HG02610 (cell line): Measurements from ENCODE around the gene ATP1B2.
"Not testable (repeated sequence)": the region's sequence is repeated elsewhere in the genome, so short reads cannot be mapped to it uniquely, and the experiment has no call there.

Experiments used
- ATAC-seq: cut with Tn5 transposase; IDR thresholded peaks from one replicate; pipeline ENCODE4 v1.9.1; 2021; ENCODE audit warnings: mild to moderate bottlenecking, moderate library complexity; ENCODE audit not compliant: unreplicated experiment

Gene ATP1B2

DNA sequence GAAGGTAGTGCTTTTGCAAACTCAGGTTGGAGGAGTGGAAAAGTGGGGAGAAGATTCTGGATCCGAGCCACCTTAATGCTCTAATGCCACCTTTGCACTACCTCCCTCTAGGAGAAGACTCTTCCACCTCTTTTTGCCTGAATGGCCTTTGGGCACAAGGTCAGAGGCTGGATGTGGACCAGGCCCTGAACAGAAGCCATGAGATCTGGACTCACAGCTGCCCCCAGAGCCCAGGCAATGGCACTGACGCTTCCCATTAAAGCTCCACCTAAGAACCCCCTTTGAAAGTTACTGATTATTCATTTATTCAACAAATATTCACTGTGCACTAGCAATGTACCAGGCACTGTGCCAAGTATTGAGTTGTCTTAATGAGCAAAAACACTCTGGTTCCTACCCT lies 17.6 kb upstream of the ATP1B2 start:
- no peak for ATAC-seq

GRCh38 chr17:7634384-7634783 lies 16.3 kb upstream of the ATP1B2 start:
- ATAC-seq: no peak

DNA sequence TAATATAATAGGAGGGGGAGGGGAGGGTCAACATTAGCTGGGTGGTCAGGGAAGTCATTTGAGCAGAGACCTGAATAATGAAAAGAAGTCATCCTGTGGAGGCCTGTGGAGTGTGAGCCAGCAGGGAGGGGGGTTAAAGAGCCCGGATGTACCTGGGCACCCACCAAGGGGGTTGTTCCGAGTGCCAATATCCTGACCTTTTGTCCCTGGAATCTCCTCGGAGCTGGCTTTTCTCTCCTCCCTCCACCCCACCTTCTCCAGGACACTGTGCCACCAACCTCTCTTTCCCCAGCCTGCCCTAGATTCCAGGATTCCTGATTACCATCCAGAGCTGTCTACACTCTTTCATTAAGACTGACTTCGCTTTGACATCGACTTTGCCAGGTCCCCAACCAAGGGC lies 14.6 kb upstream of the ATP1B2 start:
- no peak for ATAC-seq

GRCh38 chr17:7640783-7641182 lies 9.9 kb upstream of the ATP1B2 start:
- ATAC-seq: no peak

DNA sequence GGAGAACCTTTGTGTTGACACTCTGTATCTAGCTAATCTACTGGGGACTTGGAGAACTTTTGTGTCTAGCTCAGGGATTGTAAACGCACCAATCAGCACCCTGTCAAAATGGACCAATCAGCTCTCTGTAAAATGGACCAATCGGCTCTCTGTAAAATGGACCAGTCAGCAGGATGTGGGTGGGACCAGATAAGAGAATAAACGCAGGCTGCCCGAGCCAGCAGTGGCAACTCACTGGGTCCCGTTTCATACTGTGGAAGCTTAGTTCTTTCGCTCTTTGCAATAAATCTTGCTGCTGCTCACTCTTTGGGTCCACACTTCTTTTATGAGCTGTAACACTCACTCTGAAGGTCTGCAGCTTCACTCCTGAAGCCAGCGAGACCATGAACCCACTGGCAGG lies 9.1 kb upstream of the ATP1B2 start:
- ATAC-seq: not testable (repeated sequence)

DNA sequence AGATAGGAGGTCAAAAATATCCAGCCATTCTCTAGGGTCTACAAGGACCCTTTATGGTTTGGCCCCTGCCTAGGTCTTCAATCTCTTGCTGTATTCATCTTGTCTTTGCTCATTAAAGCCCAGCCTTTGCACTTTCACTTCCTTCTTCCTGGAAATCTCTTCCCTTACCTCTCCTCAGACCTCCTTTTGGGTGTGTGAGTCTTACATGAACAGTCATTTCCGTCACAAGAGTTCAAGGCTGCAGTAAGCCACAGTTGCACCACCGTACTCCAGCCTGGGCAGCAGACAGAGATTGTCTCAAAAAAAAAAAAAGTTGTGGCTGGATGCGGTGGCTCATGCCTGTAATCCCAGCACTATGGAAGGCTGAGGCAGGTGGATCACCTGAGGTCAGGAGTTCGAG lies 6.0 kb upstream of the ATP1B2 start:
- ATAC-seq: no peak

GRCh38 chr17:7646457-7646856 lies 4.3 kb upstream of the ATP1B2 start:
- ATAC-seq: no peak

GRCh38 chr17:7647018-7647417 lies 3.7 kb upstream of the ATP1B2 start:
- ATAC-seq: no peak

DNA sequence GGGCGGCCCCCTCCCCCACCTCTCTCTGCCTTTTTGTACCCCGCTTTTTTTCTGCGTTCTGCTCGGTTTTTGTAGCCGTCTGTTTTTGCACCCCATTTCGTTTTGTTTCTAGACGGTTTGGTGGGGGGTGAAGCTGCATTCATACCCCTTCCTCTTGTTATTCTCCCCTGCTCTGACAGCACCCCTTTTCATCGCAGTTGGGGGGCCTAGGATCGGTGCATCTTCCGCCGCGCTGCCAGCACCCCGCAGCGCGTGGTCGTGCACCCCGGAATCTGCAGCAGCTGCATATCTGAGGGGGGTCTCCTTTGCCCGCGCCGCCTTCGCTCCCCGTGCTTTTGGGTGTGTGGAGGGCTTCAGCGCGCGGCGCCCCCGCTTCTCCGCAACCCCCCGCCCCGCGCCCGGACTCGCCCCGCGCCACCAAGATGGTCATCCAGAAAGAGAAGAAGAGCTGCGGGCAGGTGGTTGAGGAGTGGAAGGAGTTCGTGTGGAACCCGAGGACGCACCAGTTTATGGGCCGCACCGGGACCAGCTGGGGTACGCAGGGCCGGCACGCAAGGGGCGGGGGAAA lies 455 bp downstream of the ATP1B2 start:
- ATAC-seq: no peak

GRCh38 chr17:7651665-7652387 lies 1.1 kb downstream of the ATP1B2 start:
- no peak for ATAC-seq

DNA sequence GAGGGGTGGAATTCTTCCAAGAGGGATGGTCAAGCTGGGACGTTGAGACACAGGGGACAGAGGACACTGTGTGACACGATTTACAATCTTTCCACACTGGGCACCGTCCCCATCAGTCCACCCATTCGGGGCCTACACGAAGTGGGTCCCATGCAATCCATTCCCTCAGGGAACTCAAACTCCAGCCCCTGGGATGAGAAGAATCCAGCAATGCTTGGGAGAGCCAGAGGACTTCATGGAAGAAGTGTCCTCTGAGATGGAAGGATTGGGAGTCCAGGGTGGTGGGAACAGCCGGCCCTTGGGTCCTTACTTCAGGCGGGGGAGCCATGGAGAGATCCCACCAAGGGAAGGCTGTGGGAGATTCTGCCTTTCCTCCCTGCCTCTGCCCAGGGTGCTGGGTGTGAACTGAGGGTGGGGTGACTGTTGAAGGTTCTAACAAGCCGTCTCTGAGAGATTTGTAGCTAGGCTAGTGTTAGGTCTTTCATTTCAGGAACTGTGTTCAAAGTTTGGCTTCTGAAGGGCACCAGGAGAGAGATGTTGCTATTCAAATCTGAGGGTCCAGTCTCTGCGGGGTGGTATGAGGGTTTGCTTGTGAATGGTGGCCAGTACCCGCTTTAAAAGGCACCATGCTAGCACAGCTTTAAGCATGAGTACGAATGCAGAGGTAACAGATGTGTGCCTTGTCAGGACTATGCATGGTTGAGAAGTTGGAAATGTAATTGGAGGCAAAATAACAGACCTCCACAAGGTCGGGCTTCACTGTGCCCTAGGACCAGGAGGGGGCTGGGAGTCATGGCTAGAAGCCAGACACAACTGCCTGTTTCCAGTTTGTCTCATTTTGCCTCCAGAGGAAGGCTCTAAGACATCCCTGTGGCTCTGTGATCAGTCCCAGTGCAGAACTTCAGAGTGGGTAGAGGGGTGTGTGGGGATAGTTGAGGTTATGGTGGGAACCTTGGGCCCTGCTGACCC lies 1.9 kb downstream of the ATP1B2 start:
- no peak for ATAC-seq

DNA sequence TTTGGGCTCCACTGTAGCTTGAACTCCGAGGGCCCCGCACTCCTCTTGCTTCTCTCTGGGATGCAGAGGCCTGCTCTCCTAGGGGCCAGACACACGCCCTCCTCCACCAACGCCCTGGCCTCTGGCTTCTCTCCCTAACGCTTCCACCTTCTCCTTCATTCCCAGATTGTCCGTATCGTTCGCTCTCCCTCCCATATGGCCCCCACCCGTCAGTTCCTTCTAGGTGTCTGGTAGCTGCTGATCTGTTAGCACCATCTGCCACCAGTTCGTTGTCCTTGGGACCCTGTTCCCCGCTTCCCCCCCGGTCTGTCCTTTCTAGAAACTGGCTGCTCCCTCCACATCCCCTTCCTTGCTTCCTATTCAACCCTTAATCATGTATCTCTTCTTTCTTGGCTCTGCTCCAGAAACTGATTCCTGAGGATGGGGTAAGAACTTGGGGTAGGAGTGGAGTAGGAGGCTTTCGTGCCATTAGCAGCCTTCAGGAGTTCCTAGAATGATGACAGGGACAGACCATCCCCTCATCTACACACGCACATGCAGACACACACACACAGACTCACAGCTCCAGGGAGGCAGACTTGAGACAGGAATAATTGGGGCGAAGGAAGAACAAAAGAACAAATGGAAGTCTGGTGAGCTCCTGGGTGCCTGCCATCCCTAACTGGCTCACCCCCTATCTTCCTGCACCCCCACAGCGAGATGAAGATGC lies 4.3 kb downstream of the ATP1B2 start:
- no peak for ATAC-seq

GRCh38 chr17:7655541-7655840 lies 4.8 kb downstream of the ATP1B2 start:
- no peak for ATAC-seq

DNA sequence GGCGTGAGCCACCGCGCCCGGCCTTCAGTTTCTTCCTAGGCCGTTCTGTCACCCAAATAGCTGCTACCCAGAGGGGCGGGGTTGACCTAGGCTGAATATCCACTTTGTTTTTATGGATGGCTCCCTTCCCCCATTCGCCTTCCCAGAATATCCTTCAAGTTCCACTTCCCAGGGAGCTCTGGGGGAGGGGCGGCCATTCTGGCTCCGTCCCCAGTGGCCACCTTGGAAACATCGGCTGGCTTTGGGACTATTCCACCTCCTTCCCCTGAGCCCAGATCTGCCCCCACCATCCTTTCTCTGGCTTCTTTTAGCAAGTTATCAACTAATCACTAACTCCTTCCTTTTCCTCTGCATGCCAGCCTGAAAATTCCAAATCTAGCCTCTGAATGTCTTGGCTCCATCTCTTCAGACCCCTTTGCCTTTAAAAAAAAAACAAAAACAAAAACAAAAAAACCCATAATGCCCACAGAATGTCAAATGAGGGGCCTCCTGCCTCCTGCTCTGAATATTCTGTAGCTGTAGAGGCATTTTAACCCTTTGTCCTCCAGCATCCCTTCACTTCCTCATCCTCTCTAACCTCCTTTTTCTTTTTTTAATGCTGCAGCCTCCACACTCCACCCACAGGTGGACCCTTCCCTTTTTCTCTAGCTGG lies 6.4 kb downstream of the ATP1B2 start:
- no peak for ATAC-seq

DNA sequence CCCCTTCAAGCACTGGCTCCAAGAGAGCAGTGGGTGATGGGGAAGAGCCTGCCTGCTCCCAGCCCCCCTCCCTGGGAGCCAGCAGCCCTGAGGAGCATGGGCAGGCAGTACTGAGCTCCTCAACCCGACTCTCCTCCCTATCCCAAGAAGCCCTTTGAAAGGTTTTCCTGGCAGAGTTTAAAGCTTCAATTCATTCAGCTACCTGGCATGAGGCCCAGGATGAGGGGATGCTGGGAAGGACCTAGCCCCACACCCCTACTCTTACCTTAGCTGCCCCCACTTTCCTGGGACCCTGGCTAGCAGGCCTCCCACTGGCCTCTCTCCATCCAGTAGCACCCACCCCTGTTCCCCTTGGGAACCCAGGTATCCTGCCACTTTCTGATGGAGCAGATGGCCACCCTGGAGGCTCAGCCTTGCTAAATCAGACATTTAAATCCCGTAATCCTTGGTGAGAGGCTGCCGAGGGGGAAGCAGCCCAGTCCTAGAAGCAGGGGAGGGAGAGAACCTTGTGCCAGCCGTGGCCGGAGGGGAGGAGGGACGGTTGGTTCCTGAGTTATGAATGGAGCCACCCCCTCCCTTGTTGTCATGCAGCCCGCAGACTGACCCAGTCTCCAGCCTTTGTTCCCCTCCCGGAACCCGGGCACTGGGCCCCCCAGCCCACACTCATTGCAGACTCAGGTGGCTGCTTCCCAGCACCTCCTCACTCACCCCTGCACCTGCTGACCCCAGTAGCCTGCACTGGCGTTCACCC lies 17.1 kb downstream of the ATP1B2 start:
- no peak for ATAC-seq

- no peak for ATAC-seq
Observed at GRCh38 chr17:7668482-7668881, 17.8 kb downstream of the ATP1B2 start.

DNA sequence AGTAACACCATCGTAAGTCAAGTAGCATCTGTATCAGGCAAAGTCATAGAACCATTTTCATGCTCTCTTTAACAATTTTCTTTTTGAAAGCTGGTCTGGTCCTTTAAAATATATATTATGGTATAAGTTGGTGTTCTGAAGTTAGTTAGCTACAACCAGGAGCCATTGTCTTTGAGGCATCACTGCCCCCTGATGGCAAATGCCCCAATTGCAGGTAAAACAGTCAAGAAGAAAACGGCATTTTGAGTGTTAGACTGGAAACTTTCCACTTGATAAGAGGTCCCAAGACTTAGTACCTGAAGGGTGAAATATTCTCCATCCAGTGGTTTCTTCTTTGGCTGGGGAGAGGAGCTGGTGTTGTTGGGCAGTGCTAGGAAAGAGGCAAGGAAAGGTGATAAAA lies 22.5 kb downstream of the ATP1B2 start:
- no peak for ATAC-seq

DNA sequence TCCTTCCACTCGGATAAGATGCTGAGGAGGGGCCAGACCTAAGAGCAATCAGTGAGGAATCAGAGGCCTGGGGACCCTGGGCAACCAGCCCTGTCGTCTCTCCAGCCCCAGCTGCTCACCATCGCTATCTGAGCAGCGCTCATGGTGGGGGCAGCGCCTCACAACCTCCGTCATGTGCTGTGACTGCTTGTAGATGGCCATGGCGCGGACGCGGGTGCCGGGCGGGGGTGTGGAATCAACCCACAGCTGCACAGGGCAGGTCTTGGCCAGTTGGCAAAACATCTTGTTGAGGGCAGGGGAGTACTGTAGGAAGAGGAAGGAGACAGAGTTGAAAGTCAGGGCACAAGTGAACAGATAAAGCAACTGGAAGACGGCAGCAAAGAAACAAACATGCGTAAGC lies 24.2 kb downstream of the ATP1B2 start:
- no peak for ATAC-seq

- ATAC-seq: no peak
Observed at GRCh38 chr17:7676533-7676932, 25.8 kb downstream of the ATP1B2 start.

- no peak for ATAC-seq
Observed at GRCh38 chr17:7677388-7678067, 26.8 kb downstream of the ATP1B2 start.
